Hindlimb muscle (tissue), 1 donor: ENCODE measurements around the gene ELAC1. TPM values are rescaled to one million over a fixed set of nuclear protein-coding genes. Genes with fewer than 3 reads are reported as not detected.
"Not testable (repeated sequence)": the region's sequence is repeated elsewhere in the genome, so short reads cannot be mapped to it uniquely, and the experiment has no call there.

Experiments
- DNase-seq: peaks from one replicate; pipeline ENCODE4 v3.0.0-alpha.2; 2013
- polyA plus RNA-seq: library from polyadenylated mRNA; unstranded; fragments of 120-200 nt; gene quantifications from one replicate; pipeline ENCODE4 v1.2.1, GENCODE V29; 2013; ENCODE audit not compliant: insufficient read length

Gene ELAC1
- polyA plus RNA-seq, result 7.5 TPM

- peak; percentile 87 for DNase-seq
These were observed at the start of gene ELAC1 for GRCh38 chr18:50967714-50968661. ELAC1 (plus strand) TSS chr18:50968040; CDS start chr18:50974405, 6,365 bp downstream.

GRCh38 chr18:50918153-50918552 lies 49.7 kb upstream of the ELAC1 start:
- DNase-seq, result no peak

GRCh38 chr18:50924372-50924771 lies 43.5 kb upstream of the ELAC1 start:
- DNase-seq, result no peak

- no peak for DNase-seq
These were observed 41.3 kb upstream of the ELAC1 start for GRCh38 chr18:50926521-50926920.

- no peak for DNase-seq
These were observed 39.3 kb upstream of the ELAC1 start for GRCh38 chr18:50928551-50928950.

GRCh38 chr18:50933684-50934083 lies 34.2 kb upstream of the ELAC1 start:
- DNase-seq, result no peak

- DNase-seq, result no peak
These were observed 33.2 kb upstream of the ELAC1 start for GRCh38 chr18:50934545-50935211.

- no peak for DNase-seq
These were observed 32.2 kb upstream of the ELAC1 start for GRCh38 chr18:50935493-50936191.

GRCh38 chr18:50937183-50937582 lies 30.7 kb upstream of the ELAC1 start:
- no peak for DNase-seq

GRCh38 chr18:50938912-50939311 lies 28.9 kb upstream of the ELAC1 start:
- no peak for DNase-seq

- no peak for DNase-seq
These were observed 23.5 kb upstream of the ELAC1 start for GRCh38 chr18:50944245-50944932.

GRCh38 chr18:50945918-50946317 lies 21.9 kb upstream of the ELAC1 start:
- not testable (repeated sequence) for DNase-seq

GRCh38 chr18:50947899-50948298 lies 19.9 kb upstream of the ELAC1 start:
- no peak for DNase-seq

- no peak for DNase-seq
These were observed 18.7 kb upstream of the ELAC1 start for GRCh38 chr18:50949185-50949584.

- DNase-seq, result no peak
These were observed 17.2 kb upstream of the ELAC1 start for GRCh38 chr18:50950626-50951025.

GRCh38 chr18:50953822-50954221 lies 14.0 kb upstream of the ELAC1 start:
- no peak for DNase-seq

GRCh38 chr18:50955253-50955652 lies 12.6 kb upstream of the ELAC1 start:
- DNase-seq, result no peak

- no peak for DNase-seq
These were observed 11.7 kb upstream of the ELAC1 start for GRCh38 chr18:50956116-50956515.

- DNase-seq, result no peak
These were observed 5.9 kb upstream of the ELAC1 start for GRCh38 chr18:50961974-50962373.

- DNase-seq, result no peak
These were observed 1.6 kb downstream of the ELAC1 start for GRCh38 chr18:50969448-50969847.

- DNase-seq, result no peak
These were observed 2.2 kb downstream of the ELAC1 start for GRCh38 chr18:50970006-50970405.

GRCh38 chr18:50972404-50972803 lies 4.6 kb downstream of the ELAC1 start:
- DNase-seq, result not testable (repeated sequence)
